ENCODE results near the gene RAB11FIP3.

The RAB11FIP3 gene

GRCh38 chr16:559411-560203 is 134.2 kb downstream of the RAB11FIP3 start:
- Histone ChIP-seq H3K36me3 (ENCODE audit: control insufficient read depth in 2 of 2, insufficient read depth in 2 of 2, low read length in 2 of 2) (no peaks in the 10 kb centered on the region), H3K4me1 (ENCODE audit: control insufficient read depth, insufficient read depth, low read length) (peaks cover 4% of the 10 kb centered on the region), H3K27ac (ENCODE audit: low read length) (no peak overlapping the region), H3K4me3 (ENCODE audit: low read length in 2 of 2) (no peak overlapping the region), H3K27me3 (ENCODE audit: control insufficient read depth in 1 of 2, insufficient read depth in 2 of 2, low read length in 2 of 2) (peaks cover 20 to 30% of the 10 kb centered on the region in 2 donors), H3K9me3 (ENCODE audit: control insufficient read depth in 2 of 2, low read length in 2 of 2) (no peaks in the 10 kb centered on the region), H3K9ac (ENCODE audit: low read length in 2 of 2) (no peak overlapping the region)

- Histone ChIP-seq H3K9me3 (ENCODE audit: control insufficient read depth in 2 of 2, low read length in 2 of 2) (no peaks in the 10 kb centered on the region), H3K4me1 (ENCODE audit: control insufficient read depth, insufficient read depth, low read length) (peaks cover 7% of the 10 kb centered on the region), H3K9ac (ENCODE audit: low read length in 2 of 2) (no peak within 1 kb of the TSS), H3K4me3 (ENCODE audit: low read length in 2 of 2) (no peak within 1 kb of the TSS), H3K36me3 (ENCODE audit: control insufficient read depth in 2 of 2, insufficient read depth in 2 of 2, low read length in 2 of 2) (no peaks in the 10 kb centered on the region), H3K27me3 (ENCODE audit: control insufficient read depth in 1 of 2, insufficient read depth in 2 of 2, low read length in 2 of 2) (peaks cover 20 to 30% of the 10 kb centered on the region in 2 donors), H3K27ac (ENCODE audit: low read length) (no peak within 1 kb of the TSS)
Measured at GRCh38 chr16:560204-560700, 134.8 kb downstream of the RAB11FIP3 start, which contains the start of gene PRR35. Gene PRR35 (plus strand): TSS chr16:560394. CDS start chr16:563295, 2,901 bp downstream.

- Histone ChIP-seq H3K36me3 (ENCODE audit: control insufficient read depth in 2 of 2, insufficient read depth in 2 of 2, low read length in 2 of 2) (no peaks in the 10 kb centered on the region), H3K4me1 (ENCODE audit: control insufficient read depth, insufficient read depth, low read length) (peaks cover 11% of the 10 kb centered on the region), H3K9me3 (ENCODE audit: control insufficient read depth in 2 of 2, low read length in 2 of 2) (no peaks in the 10 kb centered on the region), H3K27me3 (ENCODE audit: control insufficient read depth in 1 of 2, insufficient read depth in 2 of 2, low read length in 2 of 2) (peaks cover 20 to 30% of the 10 kb centered on the region in 2 donors), H3K27ac (ENCODE audit: low read length) (no peak overlapping the region), H3K9ac (ENCODE audit: low read length in 2 of 2) (no peak overlapping the region), H3K4me3 (ENCODE audit: low read length in 2 of 2) (no peak overlapping the region)
Measured at GRCh38 chr16:560701-561412, 135.4 kb downstream of the RAB11FIP3 start.

- Histone ChIP-seq H3K27me3 (ENCODE audit: control insufficient read depth in 1 of 2, insufficient read depth in 2 of 2, low read length in 2 of 2) (peaks cover 20 to 30% of the 10 kb centered on the region in 2 donors), H3K9me3 (ENCODE audit: control insufficient read depth in 2 of 2, low read length in 2 of 2) (no peaks in the 10 kb centered on the region), H3K9ac (ENCODE audit: low read length in 2 of 2) (no peak overlapping the region), H3K4me3 (ENCODE audit: low read length in 2 of 2) (no peak overlapping the region), H3K4me1 (ENCODE audit: control insufficient read depth, insufficient read depth, low read length) (peaks cover 16% of the 10 kb centered on the region), H3K36me3 (ENCODE audit: control insufficient read depth in 2 of 2, insufficient read depth in 2 of 2, low read length in 2 of 2) (no peaks in the 10 kb centered on the region), H3K27ac (ENCODE audit: low read length) (no peak overlapping the region)
Measured at GRCh38 chr16:561413-561794, 136.0 kb downstream of the RAB11FIP3 start.

- Histone ChIP-seq H3K27me3 (ENCODE audit: control insufficient read depth in 1 of 2, insufficient read depth in 2 of 2, low read length in 2 of 2) (peaks cover 20 to 30% of the 10 kb centered on the region in 2 donors), H3K27ac (ENCODE audit: low read length) (no peak overlapping the region), H3K4me3 (ENCODE audit: low read length in 2 of 2) (no peak overlapping the region), H3K9ac (ENCODE audit: low read length in 2 of 2) (no peak overlapping the region), H3K36me3 (ENCODE audit: control insufficient read depth in 2 of 2, insufficient read depth in 2 of 2, low read length in 2 of 2) (no peaks in the 10 kb centered on the region), H3K9me3 (ENCODE audit: control insufficient read depth in 2 of 2, low read length in 2 of 2) (no peaks in the 10 kb centered on the region), H3K4me1 (ENCODE audit: control insufficient read depth, insufficient read depth, low read length) (peaks cover 25% of the 10 kb centered on the region)
Measured at GRCh38 chr16:561957-562938, 136.8 kb downstream of the RAB11FIP3 start.

- Histone ChIP-seq H3K9ac (ENCODE audit: low read length in 2 of 2) (no peak overlapping the region), H3K36me3 (ENCODE audit: control insufficient read depth in 2 of 2, insufficient read depth in 2 of 2, low read length in 2 of 2) (no peaks in the 10 kb centered on the region), H3K4me1 (ENCODE audit: control insufficient read depth, insufficient read depth, low read length) (peaks cover 33% of the 10 kb centered on the region), H3K27ac (ENCODE audit: low read length) (no peak overlapping the region), H3K9me3 (ENCODE audit: control insufficient read depth in 2 of 2, low read length in 2 of 2) (no peaks in the 10 kb centered on the region), H3K4me3 (ENCODE audit: low read length in 2 of 2) (no peak overlapping the region), H3K27me3 (ENCODE audit: control insufficient read depth in 1 of 2, insufficient read depth in 2 of 2, low read length in 2 of 2) (peaks cover 18 to 30% of the 10 kb centered on the region in 2 donors)
Measured at GRCh38 chr16:563072-563644, 137.7 kb downstream of the RAB11FIP3 start.

GRCh38 chr16:564690-565418 is 139.4 kb downstream of the RAB11FIP3 start:
- no peak overlapping the region for H3K27ac ChIP-seq (ENCODE audit: low read length)
- no peak overlapping the region for H3K9ac ChIP-seq (ENCODE audit: low read length in 2 of 2)
- H3K4me3 ChIP-seq (ENCODE audit: low read length in 2 of 2) = no peak overlapping the region
- peaks cover 44% of the 10 kb centered on the region for H3K4me1 ChIP-seq (ENCODE audit: control insufficient read depth, insufficient read depth, low read length)
- no peaks in the 10 kb centered on the region for H3K36me3 ChIP-seq (ENCODE audit: control insufficient read depth in 2 of 2, insufficient read depth in 2 of 2, low read length in 2 of 2)
- peaks cover 9 to 17% of the 10 kb centered on the region in 2 donors for H3K27me3 ChIP-seq (ENCODE audit: control insufficient read depth in 1 of 2, insufficient read depth in 2 of 2, low read length in 2 of 2)
- no peaks in the 10 kb centered on the region for H3K9me3 ChIP-seq (ENCODE audit: control insufficient read depth in 2 of 2, low read length in 2 of 2)

GRCh38 chr16:565419-566330 is 140.2 kb downstream of the RAB11FIP3 start:
- H3K9ac ChIP-seq (ENCODE audit: low read length in 2 of 2) = peak overlapping the region in 1 of 2 donors; percentile 5
- no peak overlapping the region for H3K27ac ChIP-seq (ENCODE audit: low read length)
- H3K4me1 ChIP-seq (ENCODE audit: control insufficient read depth, insufficient read depth, low read length) = peaks cover 47% of the 10 kb centered on the region
- peak overlapping the region in 1 of 2 donors; percentile 8 for H3K4me3 ChIP-seq (ENCODE audit: low read length in 2 of 2)
- H3K9me3 ChIP-seq (ENCODE audit: control insufficient read depth in 2 of 2, low read length in 2 of 2) = no peaks in the 10 kb centered on the region
- no peaks in the 10 kb centered on the region for H3K36me3 ChIP-seq (ENCODE audit: control insufficient read depth in 2 of 2, insufficient read depth in 2 of 2, low read length in 2 of 2)
- peaks cover 9 to 15% of the 10 kb centered on the region in 2 donors for H3K27me3 ChIP-seq (ENCODE audit: control insufficient read depth in 1 of 2, insufficient read depth in 2 of 2, low read length in 2 of 2)

Measured in stomach smooth muscle (tissue), 2 donors.